H1 (cell line): ENCODE data around the gene PCNX3. TPM values are rescaled to one million over a fixed set of nuclear protein-coding genes. Genes with fewer than 3 reads are reported as not detected.

ENCODE experiments used
- CTCF ChIA-PET: fragments of 300-600 bp; sonication (Branson Sonifier 250); formaldehyde crosslinking; loops from one replicate; lab custom pipeline; 2021; ENCODE audit not compliant: partially characterized antibody; lab: Charles Lee
- POLR2A ChIA-PET: fragments of 300-600 bp; sonication (Branson Sonifier 250); formaldehyde crosslinking; loops from one replicate; lab custom pipeline; 2021; ENCODE audit warnings: inconsistent platforms; ENCODE audit not compliant: partially characterized antibody; lab: Charles Lee
- DNase-seq, 2 experiments: peaks; one replicate each; pipeline versions ENCODE4 v3.0.0 to v3.0.0-alpha.2; 2010 to 2022; ENCODE audit warnings: low spot score in 2 of 2, low read depth in 1 of 2, mixed read lengths in 1 of 2
- FAIRE-seq: peaks from 2 replicates; lab custom pipeline; 2011; peaks lifted over from hg19 to GRCh38; lab: Jason Lieb, UNC
- H2AFZ ChIP-seq: 2 replicates; pipeline ENCODE4 v1.8.1; 2012; ENCODE audit warnings: low read length, inconsistent platforms
- H2AK5ac ChIP-seq: 2 replicates; pipeline ENCODE4 v1.6.1; 2013; ENCODE audit warnings: low read depth, low read length
- H2BK120ac ChIP-seq: replicated peaks from 2 replicates; pipeline ENCODE3; 2013; ENCODE audit warnings: low read depth, low read length, inconsistent platforms
- H2BK12ac ChIP-seq: 2 replicates; pipeline ENCODE4 v1.6.1; 2013; ENCODE audit warnings: low read depth, low read length
- H2BK15ac ChIP-seq: 2 replicates; pipeline ENCODE4 v1.6.1; 2013; ENCODE audit warnings: low read length
- H2BK20ac ChIP-seq: 2 replicates; pipeline ENCODE4 v1.6.1; 2013; ENCODE audit warnings: low read length
- H2BK5ac ChIP-seq: 2 replicates; pipeline ENCODE4 v1.6.1; 2013; ENCODE audit warnings: low read depth, low read length
- H3K14ac ChIP-seq: 2 replicates; pipeline ENCODE4 v1.6.1; 2013; ENCODE audit warnings: inconsistent platforms; ENCODE audit not compliant: insufficient read length
- H3K18ac ChIP-seq: 2 replicates; pipeline ENCODE4 v1.6.1; 2013; ENCODE audit warnings: low read length; ENCODE audit errors: extremely low read depth
- H3K23ac ChIP-seq: 2 replicates; pipeline ENCODE4 v1.6.1; 2013; ENCODE audit warnings: inconsistent platforms; ENCODE audit not compliant: insufficient read length
- H3K23me2 ChIP-seq: 2 replicates; pipeline ENCODE4 v1.6.1; 2013; ENCODE audit warnings: low read depth, low read length
- H3K27ac ChIP-seq: 2 replicates; pipeline ENCODE4 v1.6.1; 2011; ENCODE audit warnings: low read depth, low read length, inconsistent platforms
- H3K27me3 ChIP-seq, 4 experiments: replicated peaks in 1 of 4; 1 replicate in 1 of 4; 2 replicates in 3 of 4; pipeline versions ENCODE4 v1.6.1 to v1.8.1; 2011 to 2013; ENCODE audit warnings: low read length in 3 of 4, mild to moderate bottlenecking in 3 of 4, inconsistent platforms in 2 of 4, mixed read lengths in 2 of 4, moderate library complexity in 1 of 4; ENCODE audit not compliant: control insufficient read depth in 3 of 4, insufficient read depth in 3 of 4; ENCODE audit errors: extremely low read depth in 1 of 4
- H3K36me3 ChIP-seq, 4 experiments: 2 replicates each; pipeline versions ENCODE4 v1.6.1 to v1.8.1; 2011 to 2013; ENCODE audit warnings: mild to moderate bottlenecking in 4 of 4, low read length in 3 of 4, moderate library complexity in 2 of 4, control low read depth in 1 of 4, inconsistent platforms in 1 of 4; ENCODE audit not compliant: insufficient read depth in 4 of 4, control insufficient read depth in 2 of 4
- H3K4ac ChIP-seq: replicated peaks from 2 replicates; pipeline ENCODE3; 2013; ENCODE audit warnings: low read length, low read depth, mixed read lengths, inconsistent platforms; ENCODE audit not compliant: insufficient read length
- H3K4me1 ChIP-seq, 4 experiments: replicated peaks in 1 of 4; 1 replicate in 1 of 4; 2 replicates in 3 of 4; pipeline versions ENCODE4 v1.6.1 to v1.8.1; 2011 to 2013; ENCODE audit warnings: low read length in 3 of 4, inconsistent platforms in 2 of 4, mixed read lengths in 1 of 4; ENCODE audit not compliant: insufficient read depth in 4 of 4, control insufficient read depth in 3 of 4
- H3K4me2 ChIP-seq, 2 experiments: 2 replicates each; pipeline versions ENCODE4 v1.6.1 to v1.8.1; 2011 to 2013; ENCODE audit warnings: low read depth in 2 of 2, low read length in 2 of 2, control low read depth in 1 of 2, inconsistent platforms in 1 of 2, mild to moderate bottlenecking in 1 of 2; ENCODE audit not compliant: insufficient read depth in 1 of 2
- H3K4me3 ChIP-seq, 4 experiments: fragments of 200-600, 300-600 bp in 1 of 4; sonication (generic), shearing (Covaris generic), sonication (Bioruptor Twin) in 1 of 4; 2 replicates each; pipeline versions ENCODE4 v1.5.1 to v1.8.1; 2011 to 2016; ENCODE audit warnings: low read length in 4 of 4, low read depth in 3 of 4, control low read depth in 2 of 4, inconsistent platforms in 2 of 4, mild to moderate bottlenecking in 2 of 4, mixed read lengths in 1 of 4, moderate library complexity in 1 of 4; ENCODE audit not compliant: insufficient read depth in 2 of 4; ENCODE audit errors: extremely low read depth in 1 of 4
- H3K56ac ChIP-seq: replicated peaks from 2 replicates; pipeline ENCODE3; 2013; ENCODE audit warnings: low read depth, mild to moderate bottlenecking, mixed read lengths, low read length, inconsistent platforms; ENCODE audit not compliant: insufficient read length
- H3K79me1 ChIP-seq: 2 replicates; pipeline ENCODE4 v1.6.1; 2013; ENCODE audit warnings: low read depth, low read length, control low read depth
- H3K79me2 ChIP-seq, 2 experiments: 2 replicates each; pipeline versions ENCODE4 v1.6.1 to v1.8.1; 2012 to 2013; ENCODE audit warnings: low read length in 2 of 2, mild to moderate bottlenecking in 2 of 2, inconsistent platforms in 1 of 2; ENCODE audit not compliant: insufficient read depth in 2 of 2, control insufficient read depth in 1 of 2
- H3K9ac ChIP-seq, 4 experiments: replicated peaks in 1 of 4; 1 replicate in 1 of 4; 2 replicates in 3 of 4; pipeline versions ENCODE4 v1.6.1 to v1.8.1; 2011 to 2013; ENCODE audit warnings: low read depth in 3 of 4, low read length in 3 of 4, control low read depth in 2 of 4, mild to moderate bottlenecking in 2 of 4, moderate library complexity in 2 of 4, inconsistent platforms in 1 of 4; ENCODE audit errors: extremely low read depth in 1 of 4
- H3K9me3 ChIP-seq, 2 experiments: 2 replicates each; pipeline versions ENCODE4 v1.6.1 to v1.8.1; 2012 to 2013; ENCODE audit warnings: mild to moderate bottlenecking in 2 of 2, moderate library complexity in 2 of 2, control low read depth in 1 of 2, inconsistent platforms in 1 of 2, low read depth in 1 of 2, low read length in 1 of 2, mixed read lengths in 1 of 2; ENCODE audit not compliant: insufficient read depth in 2 of 2
- H4K20me1 ChIP-seq, 2 experiments: replicated peaks in 1 of 2; 2 replicates each; pipeline versions ENCODE3 to v1.8.1; 2011 to 2013; ENCODE audit warnings: inconsistent platforms in 2 of 2, low read length in 2 of 2, mild to moderate bottlenecking in 1 of 2; ENCODE audit not compliant: insufficient read depth in 2 of 2, control insufficient read depth in 1 of 2
- H4K5ac ChIP-seq: 2 replicates; pipeline ENCODE4 v1.6.1; 2013; ENCODE audit warnings: low read length, low read depth, mixed read lengths, inconsistent platforms; ENCODE audit not compliant: insufficient read length
- H4K8ac ChIP-seq: 2 replicates; pipeline ENCODE4 v1.8.0; 2013; ENCODE audit warnings: mild to moderate bottlenecking, moderate library complexity, low read length, inconsistent platforms; ENCODE audit not compliant: insufficient read depth; ENCODE audit errors: extremely low read depth
- H4K91ac ChIP-seq: replicated peaks from 2 replicates; pipeline ENCODE3; 2013; ENCODE audit warnings: low read length, mixed read lengths, inconsistent platforms; ENCODE audit not compliant: insufficient read length
- ASH2L ChIP-seq: fragments of 200-600, 300-600 bp; sonication (generic); IDR thresholded peaks from one replicate; pipeline ENCODE4 v1.7.1; 2017; ENCODE audit warnings: low read length
- CHD2 ChIP-seq: IDR thresholded peaks from 2 replicates; pipeline ENCODE4 v1.6.1; 2012; ENCODE audit warnings: low read length, improper control_type of control experiment
- HDAC6 ChIP-seq: IDR thresholded peaks from one replicate; pipeline ENCODE4 v1.7.1; 2012; ENCODE audit warnings: low read depth, mild to moderate bottlenecking, inconsistent platforms, low read length, moderate library complexity
- JUND ChIP-seq: IDR thresholded peaks from 2 replicates; pipeline ENCODE4 v1.6.1; 2011; ENCODE audit warnings: mild to moderate bottlenecking, improper control_type of control experiment, low read length
- NANOG ChIP-seq: IDR thresholded peaks from 2 replicates; pipeline ENCODE4 v1.6.1; 2011; ENCODE audit warnings: low read length, low read depth, mild to moderate bottlenecking, inconsistent platforms; ENCODE audit not compliant: insufficient read depth, poor library complexity, severe bottlenecking
- RFX5 ChIP-seq: IDR thresholded peaks from 2 replicates; pipeline ENCODE4 v1.6.1; 2011; ENCODE audit warnings: low read depth, low read length, improper control_type of control experiment, borderline replicate concordance
- RNF2 ChIP-seq: fragments of 200-900, 300-1000 bp; sonication (generic); IDR thresholded peaks from 2 replicates; pipeline ENCODE4 v1.7.1; 2016; ENCODE audit warnings: borderline replicate concordance, low read depth, mild to moderate bottlenecking, antibody characterized with exemption, low read length; ENCODE audit not compliant: poor library complexity, severe bottlenecking; ENCODE audit errors: missing control alignments
- SIX5 ChIP-seq: IDR thresholded peaks from 2 replicates; pipeline ENCODE4 v1.6.1; 2011; ENCODE audit warnings: mild to moderate bottlenecking, low read depth, low read length
- WGBS, 2 experiments: shearing (Covaris generic) in 1 of 2; methylation state at CpG; one replicate each; pipeline versions ENCODE4 v1.1.6 to v1.1.7; 2013 to 2015; ENCODE audit warnings: low lambda C conversion rate in 2 of 2, mixed read lengths in 2 of 2, inconsistent platforms in 1 of 2, low coverage in 1 of 2, missing lambda C conversion rate in 1 of 2; ENCODE audit not compliant: insufficient replicate concordance in 2 of 2, insufficient coverage in 1 of 2, insufficient read length in 1 of 2; ENCODE audit errors: extremely low coverage in 1 of 2, missing lambda C conversion rate in 1 of 2; 5-methylcytosine and 5-hydroxymethylcytosine counted together
- polyA plus RNA-seq, 7 experiments: library from polyadenylated mRNA; depleted of rRNA in 3 of 7; stranded (reverse) in 5 of 7; unstranded in 2 of 7; fragments of >200 nt in 5 of 7; fragments of 200-250 nt in 2 of 7; gene quantifications; 1 replicate in 5 of 7; 2 replicates in 1 of 7; 4 replicates in 1 of 7; pipeline versions ENCODE4 v1.2.1 to v1.2.3, GENCODE V29; 2011 to 2013; ENCODE audit warnings: missing spikeins in 2 of 7, mixed read lengths in 2 of 7
- total RNA-seq: library from RNA; stranded (reverse); fragmentation: NEBNext Ultra II Directional; extraction: Animal tissue kit (Norgen Biotek cat#: 25700); gene quantifications from 2 replicates; pipeline ENCODE4 v1.2.1, GENCODE V29; 2021
- TF ChIP-seq, protein P1 (sequence below): IDR thresholded peaks from 2 replicates; pipeline ENCODE4 v1.6.1; 2012; ENCODE audit warnings: low read length, inconsistent platforms
- TF ChIP-seq, protein P2 (sequence below): IDR thresholded peaks from 2 replicates; pipeline ENCODE4 v1.6.1; 2012; ENCODE audit warnings: inconsistent platforms

Gene PCNX3
- total and polyA plus RNA-seq, 2 of the 8 experiments (the other 6 are each of a cell fraction or from before 2014, with no cell fraction given), result 27.2 to 38.8 TPM

DNA sequence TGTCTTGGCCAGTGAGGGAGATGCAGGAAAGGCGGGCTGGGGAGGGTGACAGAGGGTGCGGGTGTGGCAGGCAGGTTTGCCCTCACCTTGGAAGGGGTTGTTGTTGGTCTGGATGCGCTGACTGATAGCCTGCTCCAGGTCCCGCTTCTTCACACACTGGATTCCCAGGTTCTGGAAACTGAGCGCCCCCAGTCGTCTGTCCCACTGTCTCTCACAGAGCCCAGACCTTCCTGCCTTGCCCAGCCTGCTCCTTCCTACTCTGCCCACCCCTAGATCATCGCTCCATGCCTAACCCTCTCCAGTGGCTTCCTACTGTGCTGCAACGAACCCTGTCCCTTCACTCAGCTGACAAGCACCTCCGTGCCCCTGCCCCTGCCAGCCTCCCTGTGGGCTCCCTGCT, 44.5 kb downstream of the PCNX3 start:
- Histone ChIP-seq H3K23me2 (peaks cover 11% of the 10 kb centered on the region; the same call in 1 of the 2 replicates), H3K56ac (no peak overlapping the region), H2BK15ac (no peak overlapping the region), H3K79me2 (peaks cover 0 to 15% of the 10 kb centered on the region in 2 experiments; a peak in 1 of 4 replicates), H3K18ac (no peak overlapping the region), H2AFZ (no peak overlapping the region), H3K27me3 (no peaks in the 10 kb centered on the region), H3K79me1 (peaks cover 3% of the 10 kb centered on the region; the same call in 1 of the 2 replicates), H3K14ac (no peak overlapping the region)
- CTCF ChIA-PET, result interaction anchor here (0.5 to 1.5 kb wide), 3 partner anchors 66 to 224 kb away, joined by 3 to 4 read pairs (median 3); no protein-coding TSS in a partner anchor
- no peak for TF ChIP-seq ASH2L
- TF ChIP-seq, protein P1, sequence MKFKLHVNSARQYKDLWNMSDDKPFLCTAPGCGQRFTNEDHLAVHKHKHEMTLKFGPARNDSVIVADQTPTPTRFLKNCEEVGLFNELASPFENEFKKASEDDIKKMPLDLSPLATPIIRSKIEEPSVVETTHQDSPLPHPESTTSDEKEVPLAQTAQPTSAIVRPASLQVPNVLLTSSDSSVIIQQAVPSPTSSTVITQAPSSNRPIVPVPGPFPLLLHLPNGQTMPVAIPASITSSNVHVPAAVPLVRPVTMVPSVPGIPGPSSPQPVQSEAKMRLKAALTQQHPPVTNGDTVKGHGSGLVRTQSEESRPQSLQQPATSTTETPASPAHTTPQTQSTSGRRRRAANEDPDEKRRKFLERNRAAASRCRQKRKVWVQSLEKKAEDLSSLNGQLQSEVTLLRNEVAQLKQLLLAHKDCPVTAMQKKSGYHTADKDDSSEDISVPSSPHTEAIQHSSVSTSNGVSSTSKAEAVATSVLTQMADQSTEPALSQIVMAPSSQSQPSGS, result no peak
- TF ChIP-seq NANOG, result no peak
- TF ChIP-seq RFX5, result no peak
- no peak for TF ChIP-seq JUND
- no peak for TF ChIP-seq SIX5
- no peak for TF ChIP-seq CHD2
- TF ChIP-seq, protein P2, sequence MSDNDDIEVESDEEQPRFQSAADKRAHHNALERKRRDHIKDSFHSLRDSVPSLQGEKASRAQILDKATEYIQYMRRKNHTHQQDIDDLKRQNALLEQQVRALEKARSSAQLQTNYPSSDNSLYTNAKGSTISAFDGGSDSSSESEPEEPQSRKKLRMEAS, result no peak
- no peak for TF ChIP-seq RNF2
- no peak for TF ChIP-seq HDAC6
- TF ChIP-seq, all 59 proteins: peak for 0
- no peak overlapping the region for H3K9ac ChIP-seq
- H2BK20ac ChIP-seq, result no peak overlapping the region
- H3K23ac ChIP-seq, result no peak overlapping the region
- no peak overlapping the region for H2AK5ac ChIP-seq
- peaks cover 32 to 50% (median 39%) of the 10 kb centered on the region in 4 experiments for H3K36me3 ChIP-seq
- WGBS, 2 experiments, result 92% methylated on average over 9 of the region's 9 CpGs; no CpG with 5 or more reads in 1 of the 2 experiments
- peaks cover 0 to 6% of the 10 kb centered on the region in 2 experiments for H4K20me1 ChIP-seq
- H4K8ac ChIP-seq, result no peak overlapping the region
- no peak overlapping the region for H2BK120ac ChIP-seq
- H2BK12ac ChIP-seq, result no peak overlapping the region
- no peak overlapping the region for H3K27ac ChIP-seq
- peaks cover 0 to 5% (median 2%) of the 10 kb centered on the region in 4 experiments; a peak in 4 of 7 replicates for H3K4me1 ChIP-seq
- no peak overlapping the region for H4K5ac ChIP-seq
- H3K9me3 ChIP-seq, result no peaks in the 10 kb centered on the region
- DNase-seq, result no peak
- no peak overlapping the region for H3K4me3 ChIP-seq
- no peak overlapping the region for H3K4ac ChIP-seq
- no peak overlapping the region for H3K4me2 ChIP-seq
- FAIRE-seq, result no peak
- POLR2A ChIA-PET, result interaction anchor here (1.1 to 8.9 kb wide), 3 partner anchors 13 to 198 kb away, joined by 3 to 58 read pairs (median 4); partner anchors contain the start of gene CFL1
- H4K91ac ChIP-seq, result no peak overlapping the region
- H2BK5ac ChIP-seq, result no peak overlapping the region
